GM12878 (cell line): ENCODE data around the gene EPHA10.
"Not testable (repeated sequence)": the region's sequence is repeated elsewhere in the genome, so short reads cannot be mapped to it uniquely, and the experiment has no call there.

ENCODE experiments used
- KDM1A ChIP-seq: fragments of 200-600 bp; sonication (generic); IDR thresholded peaks from 2 replicates; pipeline ENCODE4 v1.6.1; 2016; ENCODE audit warnings: borderline replicate concordance
- TF ChIP-seq, protein P1 (sequence below), 3 experiments: IDR thresholded peaks in 2 of 3; conservative IDR thresholded peaks in 1 of 3; 2 replicates each; pipeline ENCODE4 v1.5.1; 2011; ENCODE audit warnings: low read depth in 3 of 3, low read length in 3 of 3, mild to moderate bottlenecking in 3 of 3, control low read depth in 2 of 3, moderate library complexity in 2 of 3, inconsistent platforms in 1 of 3, mixed read lengths in 1 of 3; ENCODE audit not compliant: control insufficient read depth in 2 of 3, insufficient read depth in 1 of 3; ENCODE audit errors: extremely low read depth in 1 of 3

DNA sequence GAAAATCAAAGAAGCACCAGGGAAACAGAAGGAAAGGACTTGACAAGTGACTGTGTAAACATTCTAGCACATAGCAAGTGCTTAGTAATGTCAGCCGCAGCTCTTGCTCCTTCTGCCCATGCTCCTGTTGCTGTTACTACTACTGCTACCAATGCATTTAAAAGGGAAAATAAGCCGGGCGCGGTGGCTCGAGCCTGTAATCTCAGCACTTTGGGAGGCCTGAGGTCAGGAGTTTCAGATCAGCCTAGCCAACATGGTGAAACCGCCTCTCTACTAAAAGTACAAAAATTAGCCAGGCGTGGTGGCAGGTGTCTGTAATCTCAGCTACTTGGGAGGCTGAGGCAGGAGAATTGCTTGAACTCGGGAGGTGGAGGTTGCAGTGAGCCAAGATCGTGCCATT is 80.7 kb downstream of the EPHA10 start:
- not testable (repeated sequence) for TF ChIP-seq KDM1A
- TF ChIP-seq, protein P1, sequence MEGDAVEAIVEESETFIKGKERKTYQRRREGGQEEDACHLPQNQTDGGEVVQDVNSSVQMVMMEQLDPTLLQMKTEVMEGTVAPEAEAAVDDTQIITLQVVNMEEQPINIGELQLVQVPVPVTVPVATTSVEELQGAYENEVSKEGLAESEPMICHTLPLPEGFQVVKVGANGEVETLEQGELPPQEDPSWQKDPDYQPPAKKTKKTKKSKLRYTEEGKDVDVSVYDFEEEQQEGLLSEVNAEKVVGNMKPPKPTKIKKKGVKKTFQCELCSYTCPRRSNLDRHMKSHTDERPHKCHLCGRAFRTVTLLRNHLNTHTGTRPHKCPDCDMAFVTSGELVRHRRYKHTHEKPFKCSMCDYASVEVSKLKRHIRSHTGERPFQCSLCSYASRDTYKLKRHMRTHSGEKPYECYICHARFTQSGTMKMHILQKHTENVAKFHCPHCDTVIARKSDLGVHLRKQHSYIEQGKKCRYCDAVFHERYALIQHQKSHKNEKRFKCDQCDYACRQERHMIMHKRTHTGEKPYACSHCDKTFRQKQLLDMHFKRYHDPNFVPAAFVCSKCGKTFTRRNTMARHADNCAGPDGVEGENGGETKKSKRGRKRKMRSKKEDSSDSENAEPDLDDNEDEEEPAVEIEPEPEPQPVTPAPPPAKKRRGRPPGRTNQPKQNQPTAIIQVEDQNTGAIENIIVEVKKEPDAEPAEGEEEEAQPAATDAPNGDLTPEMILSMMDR (IDR thresholded peaks at IDR 0.05 in 2 of 3, conservative IDR thresholded peaks at IDR 0.05 in 1 of 3; ENCODE audit: control insufficient read depth in 2 of 3, extremely low read depth in 1 of 3, insufficient read depth in 1 of 3, low read depth in 3 of 3, low read length in 3 of 3): not testable (repeated sequence)
